ENCODE data around the gene EFCAB8. TPM values are rescaled to one million over a fixed set of nuclear protein-coding genes. Genes with fewer than 3 reads are reported as not detected.

Gene EFCAB8
- total RNA-seq, 1 experiment from 2014 or later, result 0.09 TPM

- Histone ChIP-seq H4K5ac (ENCODE audit: insufficient read length, low read depth, low read length) (no peak overlapping the region), H2BK12ac (ENCODE audit: insufficient read length, low read depth, low read length) (no peak overlapping the region), H3K9ac (ENCODE audit: extremely low read depth, insufficient read length, low read length) (no peak overlapping the region), H3K23ac (ENCODE audit: insufficient read length, low read depth, low read length) (no peak overlapping the region), H3K14ac (ENCODE audit: insufficient read depth, low read length) (no peak overlapping the region), H3K79me2 (ENCODE audit: insufficient read depth, low read length) (no peaks in the 10 kb centered on the region), H4K91ac (ENCODE audit: insufficient read length, low read depth, low read length) (no peak overlapping the region), H2AK5ac (ENCODE audit: insufficient read length, low read length) (no peak overlapping the region), H3K4me1 (ENCODE audit: insufficient read depth, low read length) (peaks cover 2% of the 10 kb centered on the region; the same call in 1 of the 2 replicates), H3K9me3 (ENCODE audit: control insufficient read depth, low read depth, low read length) (no peaks in the 10 kb centered on the region), H2AFZ (ENCODE audit: low read length) (no peak overlapping the region), H3K27me3 (ENCODE audit: insufficient read depth, low read length) (no peaks in the 10 kb centered on the region), H3T11ph (ENCODE audit: low read length) (no peak overlapping the region), H3K27ac (ENCODE audit: insufficient read length, low read depth, low read length) (no peak overlapping the region), H3K4ac (ENCODE audit: low read depth, low read length) (no peak overlapping the region), H3K4me2 (ENCODE audit: insufficient read depth, insufficient read length, low read length) (no peak overlapping the region), H2BK120ac (ENCODE audit: low read depth, low read length, poor library complexity, severe bottlenecking) (no peak overlapping the region), H2BK15ac (ENCODE audit: low read depth, low read length) (no peak overlapping the region), H4K8ac (replicated peaks; ENCODE audit: insufficient read length, low read depth, low read length) (no peak overlapping the region), H3K79me1 (ENCODE audit: insufficient read depth, low read depth, low read length, poor library complexity, severe bottlenecking) (no peaks in the 10 kb centered on the region), H2BK20ac (ENCODE audit: low read depth, low read length, poor library complexity, severe bottlenecking) (no peak overlapping the region), H3K18ac (ENCODE audit: insufficient read length, low read depth, low read length) (no peak overlapping the region), H2BK5ac (ENCODE audit: insufficient read length, low read length) (no peak overlapping the region), H3K56ac (ENCODE audit: insufficient read length, low read depth, low read length) (no peak overlapping the region), H4K20me1 (ENCODE audit: control insufficient read depth, insufficient read depth, insufficient read length) (no peaks in the 10 kb centered on the region), H3K23me2 (ENCODE audit: insufficient read length, low read depth, low read length, poor library complexity, severe bottlenecking) (no peaks in the 10 kb centered on the region)
- H3K36me3 Mint-ChIP-seq (ENCODE audit: insufficient read depth in 1 of 3, low read depth in 3 of 3), result no peaks in the 10 kb centered on the region; a peak in 1 of 7 replicates
- H3K4me3 Mint-ChIP-seq, result no peak overlapping the region
- peaks cover 18 to 21% of the 10 kb centered on the region in 2 experiments for H3K4me1 Mint-ChIP-seq
- no peaks in the 10 kb centered on the region; the same call in 1 of the 2 replicates for H3K27me3 Mint-ChIP-seq (ENCODE audit: low read depth)
- H3K27ac Mint-ChIP-seq, result peak overlapping the region in 1 of 3 experiments; percentile 62; a peak in 1 of 7 replicates
- DNase-seq, result no peak
- WGBS (ENCODE audit: extremely low coverage, insufficient read length, low lambda C conversion rate), result no CpG with 5 or more reads among the region's 11 CpGs
- no peaks in the 10 kb centered on the region for H3K9me3 Mint-ChIP-seq
- TF ChIP-seq CTCF (conservative IDR thresholded peaks at IDR 0.05), result no peak
Observed at GRCh38 chr20:32887492-32887891, 28.8 kb downstream of the EFCAB8 start.

Data from H9 (cell line).